Fibroblast of skin of left biceps (primary cell): Measurements from ENCODE around the gene PIK3CG.

Experiments
- DNase-seq, 2 experiments: peaks; one replicate each; pipeline ENCODE4 v3.0.0-alpha.2; 2013; ENCODE audit warnings: low read depth in 2 of 2

Gene PIK3CG

DNA sequence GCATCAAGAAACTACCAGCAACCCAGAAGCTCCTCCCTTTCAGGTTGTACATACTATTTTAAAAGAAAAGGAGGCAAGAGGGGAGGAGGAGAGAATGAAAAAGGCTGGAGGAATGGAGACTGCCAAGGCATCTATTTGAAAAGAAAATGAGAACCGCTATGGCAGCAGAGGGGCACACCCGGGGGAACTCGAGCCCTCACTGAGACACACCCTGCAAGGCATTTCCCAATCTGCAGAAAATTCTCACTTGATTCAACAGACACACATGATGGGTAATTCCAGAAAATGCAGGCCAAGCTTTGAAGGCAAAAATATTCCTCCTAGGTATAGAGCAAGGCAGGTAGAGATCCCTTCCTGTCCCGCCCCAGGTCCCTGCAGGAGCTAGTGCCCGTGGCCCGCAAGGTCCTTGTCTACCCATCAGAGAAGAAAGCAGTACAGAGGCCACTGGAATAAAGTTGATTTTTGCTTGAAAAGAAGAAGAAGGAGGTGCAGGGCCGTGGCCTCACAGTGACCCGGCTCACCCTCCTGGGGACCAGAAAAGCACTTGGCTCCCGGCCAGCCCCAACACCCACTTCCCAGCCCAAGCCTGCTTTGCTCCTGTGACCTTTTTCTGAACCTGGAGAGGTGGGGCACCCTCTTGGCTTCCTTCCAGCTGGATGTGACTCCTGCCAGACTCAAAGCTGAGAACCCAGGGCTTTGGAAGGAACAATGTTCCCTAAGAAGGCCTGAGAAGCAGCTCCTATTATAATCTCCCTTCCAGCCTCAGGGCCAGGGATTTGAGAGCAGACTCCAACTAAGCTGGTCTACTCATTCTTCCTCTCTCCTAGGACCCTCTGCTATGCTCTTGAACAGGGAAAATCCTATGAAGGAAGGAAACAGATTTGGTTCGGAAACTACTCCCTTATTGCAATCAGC lies 6.2 kb upstream of the PIK3CG start:
- no peak for DNase-seq

DNA sequence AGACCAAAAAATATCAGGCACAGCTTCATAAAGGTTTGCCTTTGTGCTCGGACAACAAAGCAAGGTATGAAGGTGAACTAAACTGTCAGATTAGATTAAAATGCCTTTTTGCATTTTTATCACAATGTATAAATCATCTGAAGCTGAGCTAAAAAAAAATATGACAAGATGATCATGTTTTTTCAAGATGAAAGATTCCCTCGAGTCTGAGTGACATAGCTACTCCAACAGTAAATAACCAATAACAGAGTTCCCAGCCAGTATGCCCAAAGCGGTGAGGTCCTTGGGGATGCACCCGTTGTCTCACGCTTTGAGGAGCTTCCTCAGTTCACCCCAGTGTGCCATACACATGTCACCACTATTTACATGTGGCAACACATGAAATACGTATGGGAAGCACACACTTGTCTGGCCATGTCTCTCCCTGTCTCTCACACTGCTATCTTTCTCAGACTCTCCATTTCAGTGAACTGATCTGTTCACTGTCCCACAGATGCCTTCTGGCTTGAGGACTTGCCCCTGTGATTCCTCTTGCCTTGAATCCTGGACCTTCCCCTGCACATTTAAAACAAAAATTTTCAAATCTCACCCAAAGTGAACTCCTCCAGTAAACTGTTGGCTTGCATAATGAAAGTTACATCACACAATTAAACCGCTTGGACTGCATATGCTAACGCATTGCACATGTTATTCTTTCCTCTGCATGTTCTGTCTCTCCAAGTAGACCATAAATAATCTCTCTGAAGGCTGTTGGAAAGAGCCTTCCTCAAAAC lies 2.6 kb upstream of the PIK3CG start:
- peak; percentile 45 to 46 for DNase-seq

DNA sequence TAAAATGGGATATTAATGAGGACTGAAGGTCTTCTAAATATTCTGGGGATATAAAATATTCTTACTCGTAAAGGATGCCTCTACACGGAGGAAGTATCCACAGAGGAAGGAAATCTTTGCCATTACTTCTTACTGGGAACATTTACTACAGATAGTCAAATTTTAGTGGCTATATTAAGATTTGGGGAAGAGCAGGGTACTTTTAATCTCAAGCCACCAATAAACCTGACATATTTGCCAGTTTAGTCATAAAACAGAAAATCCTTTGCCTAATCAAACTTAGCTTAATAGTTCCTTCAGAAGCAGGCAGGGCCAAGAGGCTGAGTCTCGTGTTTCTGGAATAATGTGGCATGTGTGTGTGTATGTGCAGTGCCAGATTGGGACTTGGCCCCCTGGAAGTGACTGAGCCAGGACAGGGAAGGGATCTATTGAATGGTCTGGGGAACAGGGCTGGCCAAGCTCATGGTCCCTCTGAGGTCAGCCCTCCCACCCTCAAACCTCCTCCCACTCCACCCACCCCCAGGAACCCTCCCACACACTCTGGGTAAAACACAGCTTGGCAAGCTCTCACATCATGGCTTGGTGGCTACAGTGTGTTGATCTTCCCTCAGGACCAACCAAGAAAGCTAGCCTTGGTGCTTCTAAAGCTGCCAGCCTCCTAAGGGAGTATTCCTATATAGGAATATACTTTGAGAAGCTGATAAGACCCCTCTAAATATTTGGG lies 1.6 kb upstream of the PIK3CG start:
- DNase-seq = no peak

DNA sequence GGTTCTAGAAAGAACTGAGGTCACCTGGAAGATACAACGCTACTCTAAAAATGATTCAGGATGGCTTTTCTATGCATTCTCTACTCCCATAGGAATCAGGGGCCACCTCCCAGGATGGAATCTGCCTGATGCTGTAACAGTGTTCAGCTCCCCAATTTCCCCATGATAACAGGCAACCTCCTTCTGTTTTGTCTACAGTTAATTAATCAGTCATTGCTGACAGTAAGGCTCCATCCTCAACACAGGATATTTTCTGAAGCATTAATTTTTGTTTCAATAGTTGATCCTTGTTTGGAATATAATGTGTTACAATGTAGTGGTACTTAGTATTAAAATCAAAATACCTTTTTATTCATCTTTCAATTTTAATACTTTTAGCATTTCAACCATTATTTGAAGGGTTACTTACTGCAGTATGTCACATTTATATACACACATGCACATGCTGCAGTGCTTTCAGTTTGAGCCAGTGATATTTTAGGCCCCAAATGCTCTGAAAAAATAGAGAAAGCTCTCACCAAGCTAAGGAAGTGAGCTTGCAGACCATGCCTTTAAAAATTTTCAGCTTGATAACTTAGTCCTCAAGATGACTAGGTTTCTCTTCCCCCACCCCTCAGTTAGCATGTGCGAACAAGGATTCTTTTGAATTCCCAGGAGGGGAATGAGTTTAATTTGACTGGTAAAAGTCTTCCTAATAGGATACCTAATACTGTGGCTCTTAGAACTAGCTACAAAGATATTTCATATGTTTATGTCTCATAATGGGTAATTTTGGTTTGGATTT lies 592 bp upstream of the PIK3CG start:
- no peak for DNase-seq

DNA sequence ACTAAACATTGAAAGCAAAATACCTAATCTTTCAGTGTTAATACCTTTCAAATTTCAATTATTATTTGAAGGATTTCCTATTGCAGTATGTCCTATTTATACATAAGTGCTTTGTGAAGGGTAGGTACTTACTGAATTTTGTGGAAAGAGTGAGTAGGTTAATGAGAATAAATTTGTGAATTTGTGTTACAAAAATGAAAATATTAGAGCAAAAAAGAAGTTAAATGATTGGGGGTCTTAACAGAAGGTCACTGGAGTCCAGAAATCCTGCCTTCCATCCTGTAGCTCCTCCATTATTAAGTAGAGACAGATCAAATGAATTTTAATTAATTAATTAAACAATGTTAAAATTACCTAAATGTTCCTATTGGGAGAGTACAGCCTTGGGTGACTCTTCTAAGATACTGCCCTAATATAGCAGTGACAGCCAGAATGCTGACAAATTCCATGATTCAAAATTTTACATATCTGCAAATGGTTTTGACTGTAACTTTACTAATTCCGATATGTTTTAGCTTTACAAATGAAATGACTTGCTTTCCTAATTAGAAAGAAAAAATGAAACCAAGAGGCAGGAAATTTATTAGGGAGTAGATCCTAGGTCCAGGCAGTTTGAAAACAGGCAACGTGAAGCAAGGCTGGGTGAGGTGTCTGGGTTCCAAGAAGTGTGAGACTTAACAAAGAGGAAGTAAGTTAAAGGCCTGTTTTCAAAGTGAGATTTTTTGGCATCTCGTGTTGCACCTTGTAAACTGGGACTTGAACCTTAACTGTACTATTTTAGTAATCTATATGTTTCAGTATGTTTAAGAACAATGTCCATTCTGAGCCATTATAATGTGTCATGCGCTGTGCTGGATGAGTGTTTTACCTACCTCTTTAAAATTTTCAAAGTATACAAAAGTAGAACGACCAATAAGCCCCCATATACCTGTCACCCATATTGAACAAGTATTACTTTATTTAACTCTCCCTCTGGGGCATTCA lies 1.5 kb downstream of the PIK3CG start:
- DNase-seq = no peak

DNA sequence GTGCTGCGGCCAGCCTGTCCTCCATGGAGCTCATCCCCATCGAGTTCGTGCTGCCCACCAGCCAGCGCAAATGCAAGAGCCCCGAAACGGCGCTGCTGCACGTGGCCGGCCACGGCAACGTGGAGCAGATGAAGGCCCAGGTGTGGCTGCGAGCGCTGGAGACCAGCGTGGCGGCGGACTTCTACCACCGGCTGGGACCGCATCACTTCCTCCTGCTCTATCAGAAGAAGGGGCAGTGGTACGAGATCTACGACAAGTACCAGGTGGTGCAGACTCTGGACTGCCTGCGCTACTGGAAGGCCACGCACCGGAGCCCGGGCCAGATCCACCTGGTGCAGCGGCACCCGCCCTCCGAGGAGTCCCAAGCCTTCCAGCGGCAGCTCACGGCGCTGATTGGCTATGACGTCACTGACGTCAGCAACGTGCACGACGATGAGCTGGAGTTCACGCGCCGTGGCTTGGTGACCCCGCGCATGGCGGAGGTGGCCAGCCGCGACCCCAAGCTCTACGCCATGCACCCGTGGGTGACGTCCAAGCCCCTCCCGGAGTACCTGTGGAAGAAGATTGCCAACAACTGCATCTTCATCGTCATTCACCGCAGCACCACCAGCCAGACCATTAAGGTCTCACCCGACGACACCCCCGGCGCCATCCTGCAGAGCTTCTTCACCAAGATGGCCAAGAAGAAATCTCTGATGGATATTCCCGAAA lies 2.7 kb downstream of the PIK3CG start:
- DNase-seq = no peak

DNA sequence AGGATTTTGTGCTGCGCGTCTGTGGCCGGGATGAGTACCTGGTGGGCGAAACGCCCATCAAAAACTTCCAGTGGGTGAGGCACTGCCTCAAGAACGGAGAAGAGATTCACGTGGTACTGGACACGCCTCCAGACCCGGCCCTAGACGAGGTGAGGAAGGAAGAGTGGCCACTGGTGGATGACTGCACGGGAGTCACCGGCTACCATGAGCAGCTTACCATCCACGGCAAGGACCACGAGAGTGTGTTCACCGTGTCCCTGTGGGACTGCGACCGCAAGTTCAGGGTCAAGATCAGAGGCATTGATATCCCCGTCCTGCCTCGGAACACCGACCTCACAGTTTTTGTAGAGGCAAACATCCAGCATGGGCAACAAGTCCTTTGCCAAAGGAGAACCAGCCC lies 3.3 kb downstream of the PIK3CG start:
- DNase-seq = no peak

DNA sequence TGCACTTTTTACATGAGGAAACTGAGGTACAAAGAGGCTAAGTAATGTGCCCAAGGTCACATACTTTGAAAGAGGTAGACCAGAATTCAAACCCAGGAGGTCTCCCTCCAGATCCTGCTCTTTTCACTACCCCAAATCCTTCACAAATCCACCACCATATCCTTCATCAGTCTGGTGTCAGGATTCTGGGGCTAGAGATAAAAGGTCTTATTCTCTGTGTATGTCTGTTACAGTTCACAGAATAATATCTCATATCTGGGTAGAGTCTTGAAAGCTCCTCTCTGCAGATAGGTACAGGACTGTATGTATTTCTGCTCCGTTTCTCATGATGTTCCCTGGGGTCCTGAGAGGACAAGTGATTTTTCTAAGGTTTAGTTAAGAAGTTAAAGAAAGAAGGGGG lies 4.9 kb downstream of the PIK3CG start:
- no peak for DNase-seq

DNA sequence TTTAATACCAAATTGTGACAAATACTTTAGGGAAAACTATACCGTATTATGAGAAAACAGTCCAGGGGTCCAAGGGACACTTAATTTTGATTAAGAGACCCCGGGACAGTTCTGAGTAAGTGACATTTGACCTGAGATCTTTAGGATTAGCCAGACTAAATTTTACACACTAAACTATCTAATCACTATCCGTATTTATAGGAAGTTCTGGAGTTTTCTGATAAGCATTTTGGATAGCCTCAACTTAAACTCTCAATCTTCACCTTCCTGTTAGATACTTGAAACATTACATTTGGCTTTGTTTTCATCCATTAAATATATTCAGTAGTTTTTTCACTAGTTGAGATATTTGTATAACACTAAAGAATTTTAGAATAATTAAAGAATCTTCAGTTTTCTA lies 5.4 kb downstream of the PIK3CG start:
- DNase-seq = no peak

DNA sequence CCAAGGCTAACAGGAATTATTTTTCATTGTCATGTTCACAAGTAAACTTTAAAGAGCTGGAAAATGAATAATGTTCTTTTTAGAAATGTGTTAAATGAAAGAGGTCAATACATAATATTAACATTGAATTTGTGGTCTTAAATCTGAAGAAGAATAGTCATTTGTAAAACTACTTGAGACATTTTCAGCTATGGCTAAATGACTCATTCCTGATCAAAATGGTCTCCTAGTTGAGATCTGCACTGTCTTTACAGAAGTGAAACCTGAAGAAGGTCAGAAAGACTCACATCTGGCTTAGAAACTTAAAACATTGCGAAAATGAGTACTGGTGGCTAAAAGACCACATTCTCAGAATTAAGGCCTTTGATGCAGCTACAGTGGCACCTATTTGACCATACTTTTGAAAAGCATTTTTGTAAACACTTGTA lies 5.9 kb downstream of the PIK3CG start:
- DNase-seq = no peak

DNA sequence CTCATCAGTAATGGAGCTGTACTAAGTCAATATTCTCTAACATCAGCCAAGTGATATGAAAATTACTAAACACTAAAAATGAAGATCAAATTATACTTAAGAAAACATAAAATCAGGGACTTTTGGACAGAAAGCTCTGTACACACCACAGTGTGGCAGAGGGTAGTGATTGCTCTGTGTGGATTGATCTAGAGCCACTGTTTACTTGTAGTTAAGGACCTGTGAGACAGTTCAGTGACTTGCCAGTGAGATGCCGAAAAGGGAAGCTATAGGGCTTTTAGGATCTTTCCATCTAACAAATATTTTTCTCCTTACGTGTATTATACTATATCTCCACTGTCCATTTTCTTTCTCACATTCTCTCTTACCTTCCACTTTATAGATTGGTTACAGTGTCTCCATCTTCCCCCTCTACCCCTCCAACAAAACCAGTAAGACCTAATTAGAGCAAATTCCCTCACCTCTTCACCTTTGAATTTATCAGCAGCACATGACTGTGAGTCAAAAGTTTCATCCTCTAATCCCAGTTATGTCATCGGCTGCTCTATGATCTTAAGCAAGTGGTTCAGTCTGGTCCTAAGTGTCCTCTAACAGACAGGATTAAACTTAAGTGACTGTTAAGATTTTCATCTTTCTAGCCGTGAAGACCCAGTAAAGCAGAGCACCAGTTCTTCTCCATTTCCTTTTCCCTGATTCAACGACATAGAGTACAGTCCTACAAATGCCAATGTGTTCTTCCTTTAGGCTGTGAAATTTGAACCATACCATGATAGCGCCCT lies 6.9 kb downstream of the PIK3CG start:
- DNase-seq = no peak

DNA sequence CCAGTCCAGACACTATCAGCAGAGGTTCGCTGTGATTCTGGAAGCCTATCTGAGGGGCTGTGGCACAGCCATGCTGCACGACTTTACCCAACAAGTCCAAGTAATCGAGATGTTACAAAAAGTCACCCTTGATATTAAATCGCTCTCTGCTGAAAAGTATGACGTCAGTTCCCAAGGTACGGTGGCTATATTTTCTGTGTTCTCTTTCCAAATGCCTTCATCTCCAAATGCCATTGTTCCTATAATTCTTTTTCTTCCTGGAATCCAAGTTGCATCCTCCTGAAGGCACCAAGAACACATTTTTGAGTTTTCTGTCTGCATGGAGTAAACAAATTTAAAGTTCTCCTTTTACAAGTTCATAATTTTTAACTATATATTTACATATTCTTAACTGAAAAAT lies 7.7 kb downstream of the PIK3CG start:
- DNase-seq = no peak

DNA sequence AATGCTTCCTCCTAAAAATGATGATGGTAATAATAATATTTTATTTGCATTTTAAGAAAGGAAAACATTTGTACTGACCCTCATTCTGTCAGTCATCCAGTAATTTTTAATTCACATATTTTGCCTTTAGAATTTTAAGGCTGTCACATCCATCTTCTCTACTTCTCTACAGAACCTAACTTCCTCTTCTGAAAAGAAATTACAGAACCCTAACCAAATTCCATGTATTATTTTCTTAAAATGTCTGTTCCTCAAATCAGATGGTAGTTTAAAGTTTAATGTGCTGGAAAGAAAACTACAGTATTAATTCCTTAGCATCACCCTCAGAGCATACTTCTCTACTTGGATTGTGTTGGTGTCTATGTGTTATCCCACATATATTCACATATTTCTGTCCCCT lies 9.0 kb downstream of the PIK3CG start:
- DNase-seq = no peak

DNA sequence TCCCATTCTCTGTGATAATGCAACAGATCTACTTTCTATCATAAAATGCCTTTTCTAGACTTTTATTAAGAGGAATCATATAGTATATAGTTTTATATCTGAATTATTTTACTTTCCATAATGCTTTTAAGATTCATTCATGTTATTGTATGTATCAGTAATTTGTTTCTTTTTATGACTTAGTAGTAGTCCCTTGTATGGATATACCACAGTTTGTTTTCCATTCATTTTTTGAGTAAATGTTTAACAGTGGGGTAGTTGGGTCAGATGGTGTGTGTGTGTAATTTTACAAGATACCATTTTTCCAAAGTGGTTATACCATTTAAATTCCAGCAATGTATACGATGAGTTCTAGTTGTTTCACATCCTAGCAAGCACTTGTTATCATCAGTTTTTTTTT lies 10.4 kb downstream of the PIK3CG start:
- DNase-seq = no peak

DNA sequence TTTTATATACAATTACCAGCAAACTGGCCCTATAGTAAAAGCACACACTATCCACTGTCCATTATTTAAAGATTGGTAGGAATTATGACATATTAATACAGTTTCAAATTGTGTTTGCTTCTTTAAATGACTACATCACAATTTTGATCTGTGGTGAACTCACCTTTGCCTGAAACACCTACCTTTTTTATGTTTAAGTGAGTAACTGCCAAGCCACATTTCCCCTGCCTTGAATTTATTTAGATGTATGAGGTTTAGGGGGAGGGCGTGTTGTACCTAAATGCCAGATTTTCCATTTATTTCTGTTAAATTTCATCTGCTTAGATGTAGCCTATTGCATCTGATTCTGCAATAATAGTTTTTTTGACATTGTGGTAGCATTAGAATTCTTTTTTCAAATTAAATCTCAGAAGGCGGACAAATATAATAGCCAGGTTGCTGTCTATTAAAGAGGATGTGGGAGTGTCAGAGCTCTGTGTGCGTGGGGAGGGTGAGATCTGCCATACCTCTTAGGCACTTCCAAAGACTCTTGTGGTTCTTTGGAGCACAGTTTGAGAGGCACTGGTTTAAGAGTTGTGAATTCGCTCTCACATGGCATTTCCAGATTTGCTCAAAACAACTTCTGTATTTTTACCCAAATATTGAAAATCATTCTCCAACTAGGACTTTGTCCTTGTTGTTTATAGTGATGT lies 13.8 kb downstream of the PIK3CG start:
- DNase-seq = no peak

DNA sequence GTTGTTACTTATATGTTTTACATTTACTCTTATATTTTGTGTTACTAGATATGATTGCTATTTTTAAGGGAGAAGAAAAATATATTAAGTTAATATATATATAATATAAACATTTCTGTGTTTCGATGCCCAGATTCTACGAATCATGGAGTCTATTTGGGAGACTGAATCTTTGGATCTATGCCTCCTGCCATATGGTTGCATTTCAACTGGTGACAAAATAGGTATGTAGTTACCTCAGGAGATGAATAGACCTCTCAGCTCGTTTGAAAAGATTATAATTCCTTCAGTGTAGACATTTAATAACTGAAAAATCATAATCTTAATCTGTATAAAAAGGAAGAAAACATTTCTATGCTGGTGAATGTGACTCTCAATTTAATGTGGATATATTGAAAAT lies 16.9 kb downstream of the PIK3CG start:
- no peak for DNase-seq

DNA sequence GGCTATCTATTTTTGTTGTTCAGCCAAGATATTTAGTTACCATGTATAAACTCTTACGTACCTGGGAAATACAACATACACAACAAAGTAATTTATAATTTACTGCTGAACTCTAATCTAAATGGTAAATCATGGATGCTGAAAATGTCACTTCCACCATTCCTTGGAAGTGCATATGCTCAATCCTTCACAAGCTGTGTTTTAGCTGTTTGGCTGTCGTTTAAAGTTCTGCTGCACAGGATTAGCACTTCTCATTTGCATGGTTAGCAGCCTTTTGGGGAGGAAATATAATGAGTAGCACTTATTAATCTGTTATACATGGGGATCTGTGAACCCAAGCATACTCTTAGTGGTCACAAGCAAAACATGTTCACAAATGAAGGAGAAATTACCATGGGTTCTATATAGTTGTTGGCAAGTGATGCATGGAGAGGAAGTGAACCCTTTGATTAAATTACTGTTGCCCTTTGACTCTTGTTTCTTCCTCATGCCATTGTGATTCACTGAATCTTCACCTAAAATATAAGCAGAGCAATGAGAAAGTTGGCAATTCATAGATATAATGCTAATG lies 18.5 kb downstream of the PIK3CG start:
- no peak for DNase-seq

DNA sequence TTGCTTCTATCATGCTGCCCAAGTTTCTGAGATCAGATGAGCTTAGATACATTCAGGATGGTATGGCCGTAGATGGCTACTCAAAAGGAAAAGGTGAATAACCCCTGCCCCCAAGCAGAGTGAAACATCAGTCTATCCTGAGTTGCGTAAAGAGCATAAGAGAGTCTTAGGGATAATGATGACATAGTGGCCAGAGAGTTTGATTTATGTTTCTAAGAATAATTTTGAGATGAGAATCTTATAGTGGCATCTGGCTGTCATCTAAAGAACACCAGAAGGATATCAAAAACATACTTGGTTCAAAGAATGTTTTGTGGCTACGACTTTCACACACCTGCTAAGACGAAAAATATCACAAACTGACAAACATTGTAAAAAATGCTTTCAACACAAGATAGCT lies 20.6 kb downstream of the PIK3CG start:
- no peak for DNase-seq
